H9 (cell line): Measurements from ENCODE around the gene ITGBL1. TPM values are rescaled to one million over a fixed set of nuclear protein-coding genes. Genes with fewer than 3 reads are reported as not detected.

ENCODE experiments used
- DNase-seq: peaks from one replicate; pipeline ENCODE4 v3.0.0-alpha.2; 2017
- H2AFZ ChIP-seq: one replicate; pipeline ENCODE4 v1.6.1; 2013; ENCODE audit warnings: mild to moderate bottlenecking, low read length, control low read depth, moderate library complexity
- H2AK5ac ChIP-seq: 2 replicates; pipeline ENCODE4 v1.6.1; 2013; ENCODE audit warnings: low read length, control low read depth, mixed read lengths; ENCODE audit not compliant: insufficient read length
- H2BK120ac ChIP-seq: one replicate; pipeline ENCODE4 v1.6.1; 2013; ENCODE audit warnings: low read depth, mild to moderate bottlenecking, low read length, control low read depth, inconsistent platforms; ENCODE audit not compliant: poor library complexity, severe bottlenecking
- H2BK12ac ChIP-seq: 2 replicates; pipeline ENCODE4 v1.6.1; 2013; ENCODE audit warnings: low read length, control low read depth, mixed read lengths, low read depth; ENCODE audit not compliant: insufficient read length
- H2BK15ac ChIP-seq: 2 replicates; pipeline ENCODE4 v1.6.1; 2013; ENCODE audit warnings: low read depth, low read length, control low read depth
- H2BK20ac ChIP-seq: one replicate; pipeline ENCODE4 v1.6.1; 2013; ENCODE audit warnings: low read depth, mild to moderate bottlenecking, low read length, control low read depth, inconsistent platforms; ENCODE audit not compliant: poor library complexity, severe bottlenecking
- H2BK5ac ChIP-seq: 2 replicates; pipeline ENCODE4 v1.6.1; 2013; ENCODE audit warnings: low read length, control low read depth, mixed read lengths; ENCODE audit not compliant: insufficient read length
- H3K14ac ChIP-seq: 2 replicates; pipeline ENCODE4 v1.6.1; 2013; ENCODE audit warnings: low read length, control low read depth; ENCODE audit not compliant: insufficient read depth
- H3K18ac ChIP-seq: 2 replicates; pipeline ENCODE4 v1.6.1; 2013; ENCODE audit warnings: low read depth, mild to moderate bottlenecking, mixed read lengths, low read length, control low read depth; ENCODE audit not compliant: insufficient read length
- H3K23ac ChIP-seq: 2 replicates; pipeline ENCODE4 v1.6.1; 2013; ENCODE audit warnings: low read length, control low read depth, mixed read lengths, low read depth; ENCODE audit not compliant: insufficient read length
- H3K23me2 ChIP-seq: 2 replicates; pipeline ENCODE4 v1.6.1; 2013; ENCODE audit warnings: low read depth, mild to moderate bottlenecking, mixed read lengths, low read length, control low read depth; ENCODE audit not compliant: insufficient read length, poor library complexity, severe bottlenecking
- H3K27ac ChIP-seq: 2 replicates; pipeline ENCODE4 v1.5.1; 2013; ENCODE audit warnings: low read length, control low read depth, mixed read lengths, low read depth; ENCODE audit not compliant: insufficient read length
- H3K27me3 ChIP-seq: 2 replicates; pipeline ENCODE4 v1.6.1; 2013; ENCODE audit warnings: low read length, control low read depth, inconsistent platforms; ENCODE audit not compliant: insufficient read depth
- H3K4ac ChIP-seq: 2 replicates; pipeline ENCODE4 v1.6.1; 2013; ENCODE audit warnings: low read depth, mild to moderate bottlenecking, control low read depth, inconsistent platforms, low read length, moderate library complexity
- H3K4me1 ChIP-seq: 2 replicates; pipeline ENCODE4 v1.6.1; 2013; ENCODE audit warnings: low read length, control low read depth, inconsistent platforms; ENCODE audit not compliant: insufficient read depth
- H3K4me2 ChIP-seq: 2 replicates; pipeline ENCODE4 v1.6.1; 2013; ENCODE audit warnings: low read length, control low read depth, mixed read lengths; ENCODE audit not compliant: insufficient read length, insufficient read depth
- H3K56ac ChIP-seq: 2 replicates; pipeline ENCODE4 v1.6.1; 2013; ENCODE audit warnings: low read depth, mild to moderate bottlenecking, mixed read lengths, low read length, control low read depth; ENCODE audit not compliant: insufficient read length
- H3K79me1 ChIP-seq: 2 replicates; pipeline ENCODE4 v1.6.1; 2013; ENCODE audit warnings: low read depth, mild to moderate bottlenecking, moderate library complexity, low read length, control low read depth, inconsistent platforms; ENCODE audit not compliant: insufficient read depth, poor library complexity, severe bottlenecking
- H3K79me2 ChIP-seq: 2 replicates; pipeline ENCODE4 v1.6.1; 2013; ENCODE audit warnings: low read length, control low read depth, inconsistent platforms; ENCODE audit not compliant: insufficient read depth
- H3K9ac ChIP-seq: 2 replicates; pipeline ENCODE4 v1.6.1; 2013; ENCODE audit warnings: low read length, control low read depth, mixed read lengths; ENCODE audit not compliant: insufficient read length; ENCODE audit errors: extremely low read depth
- H3K9me3 ChIP-seq: one replicate; pipeline ENCODE4 v1.6.1; 2013; ENCODE audit warnings: low read depth, low read length, inconsistent platforms; ENCODE audit not compliant: control insufficient read depth
- H3T11ph ChIP-seq: one replicate; pipeline ENCODE4 v1.6.1; 2013; ENCODE audit warnings: mild to moderate bottlenecking, low read length, control low read depth, inconsistent platforms
- H4K20me1 ChIP-seq: one replicate; pipeline ENCODE4 v1.6.1; 2013; ENCODE audit not compliant: control insufficient read depth, insufficient read length, insufficient read depth
- H4K5ac ChIP-seq: 2 replicates; pipeline ENCODE4 v1.6.1; 2013; ENCODE audit warnings: low read depth, mild to moderate bottlenecking, mixed read lengths, low read length, control low read depth; ENCODE audit not compliant: insufficient read length
- H4K8ac ChIP-seq: replicated peaks from 2 replicates; pipeline ENCODE4 v1.6.1; 2013; ENCODE audit warnings: low read length, control low read depth, mixed read lengths, low read depth; ENCODE audit not compliant: insufficient read length
- H4K91ac ChIP-seq: 2 replicates; pipeline ENCODE4 v1.6.1; 2013; ENCODE audit warnings: low read depth, mild to moderate bottlenecking, moderate library complexity, mixed read lengths, low read length, control low read depth; ENCODE audit not compliant: insufficient read length
- H3K27ac Mint-ChIP-seq, 3 experiments: 2 replicates in 2 of 3; 3 replicates in 1 of 3; pipeline ENCODE4 v1.8.0; 2020 to 2021; ENCODE audit warnings: mixed read lengths in 3 of 3, mild to moderate bottlenecking in 1 of 3, moderate library complexity in 1 of 3
- H3K27me3 Mint-ChIP-seq: 2 replicates; pipeline ENCODE4 v1.8.0; 2021; ENCODE audit warnings: low read depth, mild to moderate bottlenecking, moderate library complexity, mixed read lengths
- H3K36me3 Mint-ChIP-seq, 3 experiments: 2 replicates in 2 of 3; 3 replicates in 1 of 3; pipeline ENCODE4 v1.8.0; 2020 to 2021; ENCODE audit warnings: low read depth in 3 of 3, mixed read lengths in 3 of 3; ENCODE audit not compliant: insufficient read depth in 1 of 3
- H3K4me1 Mint-ChIP-seq, 2 experiments: 2 replicates each; pipeline ENCODE4 v1.8.0; 2020; ENCODE audit warnings: mixed read lengths in 2 of 2
- H3K4me3 Mint-ChIP-seq, 2 experiments: 2 replicates in 1 of 2; 3 replicates in 1 of 2; pipeline ENCODE4 v1.8.0; 2020 to 2021; ENCODE audit warnings: mild to moderate bottlenecking in 2 of 2, mixed read lengths in 2 of 2, moderate library complexity in 1 of 2
- H3K9me3 Mint-ChIP-seq, 2 experiments: 2 replicates in 1 of 2; 3 replicates in 1 of 2; pipeline ENCODE4 v1.8.0; 2020; ENCODE audit warnings: mild to moderate bottlenecking in 2 of 2, mixed read lengths in 2 of 2, moderate library complexity in 1 of 2
- CTCF ChIP-seq: fragments of 200-600 bp; sonication (generic); conservative IDR thresholded peaks from 3 replicates; pipeline ENCODE4 v1.8.0; 2021; ENCODE audit warnings: antibody characterized with exemption, mild to moderate bottlenecking
- total RNA-seq: library from RNA; stranded (reverse); gene quantifications from 2 replicates; pipeline ENCODE4 v1.2.1, GENCODE V29; 2021

ITGBL1 gene
- total RNA-seq, 1 experiment from 2014 or later = not detected

- Mint-ChIP-seq H3K4me1 (no peaks in the 10 kb centered on the region), H3K27me3 (peaks cover 2% of the 10 kb centered on the region; the same call in 1 of the 2 replicates), H3K9me3 (no peaks in the 10 kb centered on the region; a peak in 2 of 5 replicates), H3K27ac (no peak overlapping the region), H3K4me3 (no peak overlapping the region), H3K36me3 (no peaks in the 10 kb centered on the region)
- Histone ChIP-seq H3K9ac (no peak overlapping the region), H3K4me1 (no peaks in the 10 kb centered on the region), H2BK20ac (no peak overlapping the region), H3K79me2 (no peaks in the 10 kb centered on the region), H2AK5ac (no peak overlapping the region), H2BK12ac (no peak overlapping the region), H3K14ac (no peak overlapping the region), H4K20me1 (no peaks in the 10 kb centered on the region), H3K56ac (no peak overlapping the region), H3T11ph (no peak overlapping the region), H3K23me2 (no peaks in the 10 kb centered on the region), H3K4ac (no peak overlapping the region), H2BK120ac (no peak overlapping the region), H3K4me2 (no peak overlapping the region), H2BK5ac (no peak overlapping the region), H3K79me1 (no peaks in the 10 kb centered on the region), H2BK15ac (no peak overlapping the region), H3K23ac (no peak overlapping the region), H2AFZ (no peak overlapping the region), H3K27ac (no peak overlapping the region), H3K9me3 (no peaks in the 10 kb centered on the region), H4K8ac (no peak overlapping the region), H4K5ac (no peak overlapping the region), H4K91ac (no peak overlapping the region), H3K18ac (no peak overlapping the region), H3K27me3 (no peaks in the 10 kb centered on the region)
- TF ChIP-seq CTCF = no peak
- no peak for DNase-seq
These were observed 275.5 kb downstream of the ITGBL1 start for GRCh38 chr13:101728021-101728420.
